BJ (cell line): ENCODE measurements around the gene SIPA1L3. TPM values are rescaled to one million over a fixed set of nuclear protein-coding genes. Genes with fewer than 3 reads are reported as not detected.

Source experiments
- CTCF ChIA-PET: fragments of 350-600 bp; formaldehyde crosslinking; extraction: SDS; loops from one replicate; lab custom pipeline; 2021; ENCODE audit warnings: antibody characterized with exemption, inconsistent platforms; lab: Yijun Ruan, JAX
- POLR2A ChIA-PET: fragments of 300-600 bp; sonication (Branson Sonifier 250); formaldehyde crosslinking; extraction: SDS; loops from one replicate; lab custom pipeline; 2021; ENCODE audit warnings: antibody characterized with exemption; lab: Charles Lee
- DNase-seq: peaks from one replicate; pipeline ENCODE4 v3.0.0-alpha.2; 2011; ENCODE audit warnings: low read depth
- H3K27me3 ChIP-seq: 2 replicates; pipeline ENCODE4 v1.6.0; 2011; ENCODE audit warnings: low read length; ENCODE audit not compliant: control insufficient read depth, insufficient read depth
- H3K36me3 ChIP-seq: 2 replicates; pipeline ENCODE4 v1.5.1; 2011; ENCODE audit warnings: low read length; ENCODE audit not compliant: control insufficient read depth, insufficient read depth
- H3K4me3 ChIP-seq: 2 replicates; pipeline ENCODE4 v1.5.1; 2011; ENCODE audit warnings: low read depth, mild to moderate bottlenecking, control low read depth, low read length
- CTCF ChIP-seq: IDR thresholded peaks from 2 replicates; pipeline ENCODE4 v1.5.1; 2011; ENCODE audit warnings: low read depth, mild to moderate bottlenecking, control low read depth, inconsistent platforms, low read length, moderate library complexity; ENCODE audit not compliant: insufficient read depth
- polyA plus RNA-seq: library from polyadenylated mRNA; depleted of rRNA; stranded (reverse); fragments of >200 nt; gene quantifications from 2 replicates; pipeline ENCODE4 v1.2.3, GENCODE V29; 2011

Gene SIPA1L3
- polyA plus RNA-seq, 1 experiment: 4.5 TPM

GRCh38 chr19:37872383-37872782 lies 34.6 kb upstream of the SIPA1L3 start:
- no peaks in the 10 kb centered on the region for H3K27me3 ChIP-seq
- no peak for DNase-seq
- TF ChIP-seq CTCF: no peak
- CTCF ChIA-PET: no interaction called here
- H3K4me3 ChIP-seq: no peak overlapping the region
- H3K36me3 ChIP-seq: no peaks in the 10 kb centered on the region
- POLR2A ChIA-PET: no interaction called here

GRCh38 chr19:37874784-37875183 lies 32.2 kb upstream of the SIPA1L3 start:
- no peak overlapping the region for H3K4me3 ChIP-seq
- no peak for TF ChIP-seq CTCF
- CTCF ChIA-PET: interaction anchor here (0.6 kb wide), 1 partner anchor 14 kb away, joined by 3 read pairs; no protein-coding TSS in a partner anchor
- POLR2A ChIA-PET: no interaction called here
- H3K27me3 ChIP-seq: no peaks in the 10 kb centered on the region
- H3K36me3 ChIP-seq: no peaks in the 10 kb centered on the region
- no peak for DNase-seq

- TF ChIP-seq CTCF: no peak
- H3K27me3 ChIP-seq: no peaks in the 10 kb centered on the region
- DNase-seq: no peak
- CTCF ChIA-PET: no interaction called here
- no peaks in the 10 kb centered on the region for H3K36me3 ChIP-seq
- POLR2A ChIA-PET: no interaction called here
- H3K4me3 ChIP-seq: no peak overlapping the region
Observed at GRCh38 chr19:37876032-37876431, 31.0 kb upstream of the SIPA1L3 start.

GRCh38 chr19:37877147-37877546 lies 29.9 kb upstream of the SIPA1L3 start:
- DNase-seq: no peak
- ChIA-PET CTCF (interaction anchor here (1.3 kb wide), 1 partner anchor 20 kb away, joined by 3 read pairs; no protein-coding TSS in a partner anchor), POLR2A (no interaction called here)
- no peaks in the 10 kb centered on the region for H3K27me3 ChIP-seq
- no peak for TF ChIP-seq CTCF
- no peaks in the 10 kb centered on the region for H3K36me3 ChIP-seq
- no peak overlapping the region for H3K4me3 ChIP-seq

GRCh38 chr19:37885392-37885791 lies 21.6 kb upstream of the SIPA1L3 start:
- no peak for TF ChIP-seq CTCF
- ChIA-PET POLR2A (no interaction called here), CTCF (interaction anchor here (0.7 kb wide), 1 partner anchor 17 kb away, joined by 3 read pairs; no protein-coding TSS in a partner anchor)
- DNase-seq: no peak
- H3K27me3 ChIP-seq: peaks cover 11% of the 10 kb centered on the region; the same call in 1 of the 2 replicates
- no peak overlapping the region for H3K4me3 ChIP-seq
- no peaks in the 10 kb centered on the region for H3K36me3 ChIP-seq
